OCI-LY3 (cell line): ENCODE results near the gene MYCBP2.

Experiments used
- H2AFZ ChIP-seq: fragments of 200-600, 300-600 bp; shearing (Covaris generic); 2 replicates; pipeline ENCODE4 v1.6.0; 2014; ENCODE audit warnings: antibody characterized with exemption, low read depth, low read length
- H3K27ac ChIP-seq: fragments of 200-600, 300-600 bp; sonication (generic); 2 replicates; pipeline ENCODE4 v1.5.1; 2014; ENCODE audit warnings: mild to moderate bottlenecking, low read length, moderate library complexity, mixed read lengths
- H3K27me3 ChIP-seq: fragments of 200-600, 300-600 bp; sonication (generic); 2 replicates; pipeline ENCODE4 v1.6.1; 2014; ENCODE audit warnings: low read depth, low read length, mixed read lengths
- H3K36me3 ChIP-seq: fragments of 200-600, 300-600 bp; sonication (generic); replicated peaks from 2 replicates; pipeline ENCODE3; 2014; ENCODE audit warnings: low read depth, low read length, mixed read lengths
- H3K4me1 ChIP-seq: fragments of 300-600, 200-600 bp; sonication (generic); 2 replicates; pipeline ENCODE4 v1.6.1; 2014; ENCODE audit warnings: low read length, mixed read lengths
- H3K4me2 ChIP-seq: fragments of 200-600, 300-600 bp; sonication (generic); 2 replicates; pipeline ENCODE4 v1.6.1; 2014; ENCODE audit warnings: low read length, mixed read lengths
- H3K4me3 ChIP-seq: fragments of 300-600, 200-600 bp; sonication (generic); 2 replicates; pipeline ENCODE4 v1.5.1; 2014; ENCODE audit warnings: antibody characterized with exemption, mild to moderate bottlenecking, low read length, moderate library complexity
- H3K79me2 ChIP-seq: fragments of 300-600, 200-600 bp; shearing (Covaris generic); 2 replicates; pipeline ENCODE4 v1.6.1; 2014; ENCODE audit warnings: mild to moderate bottlenecking, low read length, mixed read lengths
- H3K9ac ChIP-seq: fragments of 300-600, 200-600 bp; shearing (Covaris generic); 2 replicates; pipeline ENCODE4 v1.6.0; 2014; ENCODE audit warnings: mild to moderate bottlenecking, low read length, moderate library complexity
- H3K9me3 ChIP-seq: fragments of 200-600, 300-600 bp; shearing (Covaris generic); 2 replicates; pipeline ENCODE4 v1.6.1; 2014; ENCODE audit warnings: low read length, mixed read lengths; ENCODE audit not compliant: insufficient read depth
- H4K20me1 ChIP-seq: fragments of 200-600, 300-600 bp; sonication (generic); 2 replicates; pipeline ENCODE4 v1.6.1; 2016; ENCODE audit warnings: low read length, mixed read lengths; ENCODE audit not compliant: insufficient read depth
- CTCF ChIP-seq: fragments of 200-600, 300-600 bp; sonication (generic); IDR thresholded peaks from 2 replicates; pipeline ENCODE4 v1.5.1; 2014; ENCODE audit warnings: antibody characterized with exemption, low read length, low read depth
- EZH2phosphoT487 ChIP-seq: fragments of 200-600 bp; shearing (Covaris generic); IDR thresholded peaks from 2 replicates; pipeline ENCODE4 v1.6.1; 2018; ENCODE audit warnings: antibody characterized with exemption, mixed run types, low read depth

The MYCBP2 gene

GRCh38 chr13:77338329-77338728 lies 11.4 kb upstream of the MYCBP2 start:
- Histone ChIP-seq H4K20me1 (no peaks in the 10 kb centered on the region), H3K4me2 (peak overlapping the region; percentile 78), H3K4me1 (peaks cover 53% of the 10 kb centered on the region), H3K27me3 (0 out of 2 replicates have a peak, but pooled peaks cover 8% of the 10 kb centered on the region), H3K79me2 (no peaks in the 10 kb centered on the region), H2AFZ (no peak overlapping the region), H3K36me3 (no peaks in the 10 kb centered on the region), H3K27ac (peak overlapping the region; percentile 91), H3K9ac (peak overlapping the region; percentile 66; the same call in 1 of the 2 replicates), H3K4me3 (peak overlapping the region; percentile 60), H3K9me3 (no peaks in the 10 kb centered on the region)
- TF ChIP-seq CTCF: no peak; the same call in 1 of the 2 replicates
- no peak for TF ChIP-seq EZH2phosphoT487

GRCh38 chr13:77337159-77337558 lies 10.3 kb upstream of the MYCBP2 start:
- H3K79me2 ChIP-seq: no peaks in the 10 kb centered on the region
- no peaks in the 10 kb centered on the region for H3K36me3 ChIP-seq
- TF ChIP-seq CTCF: peak; percentile 80
- no peak for TF ChIP-seq EZH2phosphoT487
- peaks cover 46% of the 10 kb centered on the region for H3K4me1 ChIP-seq
- no peaks in the 10 kb centered on the region for H3K9me3 ChIP-seq
- H2AFZ ChIP-seq: no peak overlapping the region
- peak overlapping the region; percentile 6; the same call in 1 of the 2 replicates for H3K4me2 ChIP-seq
- H3K27ac ChIP-seq: no peak overlapping the region
- 0 out of 2 replicates have a peak, but pooled peaks cover 8% of the 10 kb centered on the region for H3K27me3 ChIP-seq
- no peaks in the 10 kb centered on the region for H4K20me1 ChIP-seq
- H3K9ac ChIP-seq: no peak overlapping the region
- H3K4me3 ChIP-seq: no peak overlapping the region

GRCh38 chr13:77335543-77335942 lies 8.6 kb upstream of the MYCBP2 start:
- no peak overlapping the region for H3K9ac ChIP-seq
- no peaks in the 10 kb centered on the region for H3K79me2 ChIP-seq
- no peaks in the 10 kb centered on the region for H3K36me3 ChIP-seq
- no peak overlapping the region for H3K27ac ChIP-seq
- H3K9me3 ChIP-seq: no peaks in the 10 kb centered on the region
- no peaks in the 10 kb centered on the region for H4K20me1 ChIP-seq
- no peak overlapping the region for H3K4me3 ChIP-seq
- no peak overlapping the region for H3K4me2 ChIP-seq
- TF ChIP-seq EZH2phosphoT487 (no peak), CTCF (no peak)
- no peak overlapping the region for H2AFZ ChIP-seq
- peaks cover 43% of the 10 kb centered on the region for H3K4me1 ChIP-seq
- H3K27me3 ChIP-seq: 0 out of 2 replicates have a peak, but pooled peaks cover 8% of the 10 kb centered on the region

GRCh38 chr13:77333594-77333993 lies 6.7 kb upstream of the MYCBP2 start:
- Histone ChIP-seq H3K9ac (no peak overlapping the region), H3K79me2 (no peaks in the 10 kb centered on the region), H3K4me2 (no peak overlapping the region), H2AFZ (no peak overlapping the region), H4K20me1 (no peaks in the 10 kb centered on the region), H3K9me3 (no peaks in the 10 kb centered on the region), H3K36me3 (no peaks in the 10 kb centered on the region), H3K4me1 (peaks cover 28% of the 10 kb centered on the region), H3K27me3 (0 out of 2 replicates have a peak, but pooled peaks cover 8% of the 10 kb centered on the region), H3K4me3 (no peak overlapping the region), H3K27ac (no peak overlapping the region)
- TF ChIP-seq EZH2phosphoT487 (no peak), CTCF (no peak)
